HG03039 (cell line): ENCODE results near the gene CHMP3.
"Not testable (repeated sequence)": the region's sequence is repeated elsewhere in the genome, so short reads cannot be mapped to it uniquely, and the experiment has no call there.

ENCODE experiments used
- ATAC-seq: cut with Tn5 transposase; IDR thresholded peaks from one replicate; pipeline ENCODE4 v1.9.1; 2021; ENCODE audit warnings: mild to moderate bottlenecking, moderate library complexity; ENCODE audit not compliant: unreplicated experiment

Gene CHMP3

GRCh38 chr2:86512892-86513291 is 50.4 kb downstream of the CHMP3 start:
- ATAC-seq: no peak

- ATAC-seq: no peak
Measured at GRCh38 chr2:86512034-86512433, 51.2 kb downstream of the CHMP3 start.

- ATAC-seq: no peak
Measured at GRCh38 chr2:86510436-86510933, 52.8 kb downstream of the CHMP3 start.

GRCh38 chr2:86507600-86507999 is 55.6 kb downstream of the CHMP3 start:
- ATAC-seq: no peak

GRCh38 chr2:86500325-86501083 is 62.7 kb downstream of the CHMP3 start:
- no peak for ATAC-seq

- no peak for ATAC-seq
Measured at GRCh38 chr2:86499326-86499725, 63.9 kb downstream of the CHMP3 start.

GRCh38 chr2:86498468-86499260 is 64.6 kb downstream of the CHMP3 start:
- ATAC-seq: no peak

GRCh38 chr2:86496391-86496790 is 66.9 kb downstream of the CHMP3 start:
- ATAC-seq: not testable (repeated sequence)

GRCh38 chr2:86492048-86492453 is 71.2 kb downstream of the CHMP3 start:
- ATAC-seq: no peak

- no peak for ATAC-seq
Measured at GRCh38 chr2:86491088-86491487, 72.2 kb downstream of the CHMP3 start.

- no peak for ATAC-seq
Measured at GRCh38 chr2:86490245-86490644, 73.0 kb downstream of the CHMP3 start.

GRCh38 chr2:86489542-86489941 is 73.7 kb downstream of the CHMP3 start:
- no peak for ATAC-seq

GRCh38 chr2:86488561-86489250 is 74.5 kb downstream of the CHMP3 start:
- ATAC-seq: no peak

GRCh38 chr2:86487062-86487461 is 76.2 kb downstream of the CHMP3 start:
- no peak for ATAC-seq

- no peak for ATAC-seq
Measured at GRCh38 chr2:86485802-86486201, 77.4 kb downstream of the CHMP3 start.

- ATAC-seq: no peak
Measured at GRCh38 chr2:86485103-86485502, 78.1 kb downstream of the CHMP3 start.

GRCh38 chr2:86484385-86484784 is 78.9 kb downstream of the CHMP3 start:
- no peak for ATAC-seq

- no peak for ATAC-seq
Measured at GRCh38 chr2:86482034-86482433, 81.2 kb downstream of the CHMP3 start.

GRCh38 chr2:86480105-86480504 is 83.1 kb downstream of the CHMP3 start:
- no peak for ATAC-seq

- no peak for ATAC-seq
Measured at GRCh38 chr2:86477349-86477748, 85.9 kb downstream of the CHMP3 start.

- no peak for ATAC-seq
Measured at GRCh38 chr2:86476918-86477317, 86.3 kb downstream of the CHMP3 start.
